GM19455 (cell line): ENCODE data around the gene TARBP1.

Experiments used
- ATAC-seq: cut with Tn5 transposase; IDR thresholded peaks from one replicate; pipeline ENCODE4 v1.9.1; 2021; ENCODE audit not compliant: unreplicated experiment

TARBP1 gene

DNA sequence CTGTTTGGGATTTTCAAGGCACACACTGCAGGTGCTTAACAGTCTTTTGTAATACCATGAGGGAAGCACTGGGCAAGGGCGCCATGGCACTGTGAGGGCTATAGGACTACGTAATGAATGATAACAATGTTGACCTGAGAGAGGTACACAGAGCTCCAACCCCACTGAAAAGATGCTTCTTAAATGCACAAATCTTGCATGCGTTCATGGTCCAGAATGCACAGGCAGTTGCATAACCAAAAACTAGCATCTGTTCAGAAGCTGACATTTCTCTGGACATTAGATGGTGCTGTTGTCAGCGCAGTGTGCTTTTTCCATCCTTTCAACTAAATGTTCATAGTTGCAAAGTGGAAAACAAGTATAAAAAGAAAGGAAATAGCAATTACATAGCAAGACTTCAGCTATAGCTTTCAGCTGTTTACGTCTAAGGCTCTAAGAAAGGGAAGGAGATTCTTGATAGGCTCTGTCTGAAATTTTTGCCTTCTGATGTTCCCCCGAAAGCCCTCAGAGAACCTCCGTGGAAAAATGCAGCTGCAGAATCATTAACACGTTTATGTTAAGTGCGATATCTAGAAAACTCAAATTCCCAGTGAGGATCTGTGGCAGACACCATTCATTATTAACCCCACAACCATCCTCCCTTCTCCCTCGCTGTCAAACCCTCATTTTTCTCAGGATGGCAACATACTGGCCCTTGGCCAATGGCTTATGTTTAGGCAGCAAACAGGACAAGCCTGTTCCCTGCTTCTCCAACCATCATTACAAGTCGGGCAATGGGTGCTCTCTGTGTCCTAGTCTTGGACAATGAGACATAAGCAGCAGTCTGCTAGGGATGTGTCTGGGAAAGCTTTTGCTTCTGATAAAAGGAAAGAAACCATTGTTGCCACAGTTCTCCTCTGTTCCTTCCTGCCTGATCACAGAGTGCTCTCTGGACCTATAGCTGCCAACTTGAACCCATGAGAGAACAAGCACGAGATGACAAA lies 8.2 kb upstream of the TARBP1 start:
- ATAC-seq, result no peak

DNA sequence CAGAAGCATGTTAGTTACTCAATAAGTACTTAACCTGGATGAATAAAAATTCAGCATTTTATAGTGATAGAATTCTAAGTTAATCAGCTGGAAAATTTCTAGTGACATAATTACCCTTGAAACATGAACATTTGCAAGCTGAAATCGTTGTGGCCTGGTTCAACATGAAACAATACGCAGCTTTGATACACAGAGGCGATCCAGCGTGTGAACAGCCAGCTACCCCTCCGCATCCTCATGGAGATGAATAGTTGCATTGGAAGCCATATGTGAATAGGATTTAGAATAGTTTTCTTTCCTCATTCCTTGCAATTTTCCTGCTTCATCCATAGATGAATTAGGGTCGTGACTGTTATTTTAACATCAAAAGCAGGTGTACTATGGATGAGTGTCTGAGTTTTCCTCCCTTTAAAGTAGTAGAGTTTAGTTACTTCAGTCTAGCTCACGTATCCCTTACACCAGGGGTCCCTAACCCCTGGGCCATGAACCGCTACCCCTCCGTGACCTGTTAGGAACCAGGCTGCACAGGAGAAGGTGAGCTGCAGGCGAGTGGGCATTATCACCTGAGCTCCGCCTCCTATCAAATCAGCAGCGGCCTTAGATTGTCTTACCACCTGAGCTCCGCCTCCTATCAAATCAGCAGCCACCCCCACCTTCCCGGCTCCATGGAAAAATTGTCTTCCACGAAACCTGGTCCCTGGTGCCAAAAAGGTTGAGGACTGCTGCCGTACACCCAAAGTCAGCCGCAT lies 6.2 kb upstream of the TARBP1 start:
- ATAC-seq, result no peak

DNA sequence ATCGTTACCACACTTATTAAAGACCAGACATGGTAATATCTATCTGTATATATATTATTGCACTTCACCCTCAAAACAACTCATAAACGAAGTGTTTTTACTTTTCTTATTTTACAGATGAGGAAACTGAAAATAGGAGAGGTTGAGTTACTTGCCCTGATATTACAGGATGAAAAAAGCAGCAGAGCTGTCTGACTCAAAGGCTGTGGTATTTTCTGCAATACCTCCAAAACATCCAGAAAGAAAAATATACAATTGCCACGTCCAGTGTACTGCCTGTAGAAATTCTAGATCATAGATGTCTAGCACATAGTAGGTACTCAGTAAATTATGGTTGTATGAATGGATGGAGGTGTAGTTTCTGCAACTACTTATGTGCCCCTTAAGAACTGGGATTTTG lies 5.2 kb upstream of the TARBP1 start:
- no peak for ATAC-seq

DNA sequence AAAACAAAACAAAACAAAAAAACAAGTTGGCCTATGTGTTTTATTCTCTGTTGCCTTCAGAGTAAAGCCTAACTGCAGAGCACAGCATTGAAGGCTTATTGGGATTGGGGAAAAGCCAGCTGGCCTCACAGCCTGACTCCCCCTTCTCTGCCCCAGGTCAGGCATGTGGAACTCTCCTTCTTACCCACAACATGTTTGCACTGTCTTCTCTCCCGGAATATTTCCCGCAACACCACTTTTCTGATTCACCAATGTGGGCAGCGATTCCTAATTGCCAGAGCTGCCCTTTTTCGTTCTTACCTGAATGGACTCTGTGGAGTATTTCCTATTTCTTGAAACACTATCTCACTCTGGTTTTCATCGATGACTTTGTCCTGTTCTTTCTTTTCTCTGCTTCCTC lies 2.8 kb upstream of the TARBP1 start:
- ATAC-seq, result no peak

DNA sequence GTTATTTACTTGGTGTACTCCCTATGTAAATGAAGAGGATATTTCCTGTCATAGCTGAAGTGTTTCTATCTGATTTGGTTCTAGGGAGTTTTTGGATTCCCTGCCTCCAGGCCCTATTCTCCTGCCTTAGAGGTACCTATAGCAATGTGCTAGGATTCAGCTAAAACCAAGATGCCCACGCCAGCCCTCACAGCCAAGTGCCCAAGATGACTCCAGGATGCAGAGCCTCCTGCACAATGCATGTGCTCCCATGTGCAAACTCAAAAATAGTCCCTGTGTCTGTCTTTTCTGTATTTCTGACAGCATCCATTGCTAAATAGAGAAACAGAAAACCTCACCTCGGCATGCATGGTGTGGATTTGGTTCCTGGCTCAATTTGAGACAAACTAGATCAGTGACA lies 887 bp upstream of the TARBP1 start:
- no peak for ATAC-seq

DNA sequence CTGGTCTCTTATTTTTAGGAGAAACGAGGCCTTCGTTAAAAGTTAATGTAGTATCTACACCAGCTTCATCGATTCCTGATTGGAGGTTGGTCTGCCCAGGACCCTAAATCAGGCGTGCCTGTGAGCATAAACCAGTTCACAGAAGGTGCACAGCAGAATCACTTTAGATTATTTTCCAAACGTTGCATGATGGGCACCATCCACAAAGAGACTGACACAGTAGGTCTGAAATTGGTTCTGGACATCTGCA lies 256 bp upstream of the TARBP1 start:
- ATAC-seq, result no peak

DNA sequence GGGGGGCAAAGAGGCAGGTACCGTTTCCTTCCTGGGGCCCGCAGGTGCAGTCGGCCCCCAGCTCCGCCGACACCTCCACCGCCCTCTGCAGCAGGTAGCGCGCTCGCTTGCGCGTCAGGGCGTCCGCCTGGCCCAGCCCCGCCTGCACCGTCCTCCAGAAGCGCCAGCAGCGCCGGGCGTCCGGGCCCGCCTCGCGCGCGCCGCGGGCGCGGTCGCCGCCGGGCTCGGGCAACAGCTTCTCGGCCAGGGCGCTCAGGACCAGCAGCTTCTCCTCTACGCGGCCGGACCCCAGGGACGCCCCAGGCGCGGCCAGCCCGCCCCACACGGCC lies 863 bp downstream of the TARBP1 start:
- ATAC-seq, result peak; percentile 77

DNA sequence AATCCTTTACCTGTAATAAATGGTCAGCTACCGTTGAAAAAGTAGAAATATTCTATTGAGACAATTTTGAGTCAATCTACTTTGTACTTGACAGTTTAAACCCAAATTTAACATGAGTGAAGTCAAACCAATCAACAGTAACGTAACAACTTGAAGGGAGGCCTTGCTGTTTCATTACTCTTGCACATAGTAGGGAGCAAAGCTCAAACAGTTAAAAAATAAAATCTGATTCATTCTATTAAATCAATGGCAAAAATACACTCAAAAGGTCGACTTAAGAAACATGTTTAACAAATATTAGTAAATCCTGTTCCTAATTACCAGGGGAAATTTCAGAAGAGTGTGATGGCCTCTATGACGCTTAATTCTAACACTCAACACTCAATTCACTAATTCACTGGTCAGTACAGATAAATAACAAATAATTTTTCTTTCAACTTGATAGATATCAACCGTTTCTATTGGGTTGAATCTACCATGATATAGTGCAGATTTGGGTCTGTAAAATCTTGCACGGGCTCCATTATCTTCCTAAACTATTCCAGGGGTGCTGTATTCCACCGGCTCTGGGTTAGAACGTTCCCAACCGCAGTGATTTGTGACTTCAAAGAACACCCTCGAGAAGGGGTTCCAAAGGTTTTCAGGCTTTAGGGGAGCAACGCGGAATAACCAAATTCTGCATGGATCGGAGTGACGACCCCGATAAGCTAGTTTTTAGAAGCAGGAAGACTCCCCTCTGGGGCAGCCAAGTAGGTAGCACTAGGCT lies 1.4 kb downstream of the TARBP1 start:
- ATAC-seq, result no peak

DNA sequence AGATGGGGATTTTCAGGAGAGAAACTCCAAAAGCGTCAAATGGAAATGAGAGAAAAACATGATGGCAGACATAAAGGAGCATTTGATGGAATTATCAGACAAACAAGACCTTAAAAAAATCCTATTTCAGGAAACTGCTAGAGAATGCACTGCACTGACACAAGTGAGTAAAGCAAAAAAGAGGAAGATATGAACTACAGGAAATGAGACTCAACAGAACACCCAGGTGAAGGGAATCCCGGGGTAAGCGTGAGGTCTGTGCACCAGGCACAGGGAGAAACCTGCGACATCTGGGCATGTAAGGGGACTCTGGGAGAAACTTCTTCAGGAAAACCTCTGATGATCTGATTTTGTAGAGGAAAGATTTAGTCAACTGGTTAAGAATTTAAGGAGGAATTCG lies 2.8 kb downstream of the TARBP1 start:
- no peak for ATAC-seq

DNA sequence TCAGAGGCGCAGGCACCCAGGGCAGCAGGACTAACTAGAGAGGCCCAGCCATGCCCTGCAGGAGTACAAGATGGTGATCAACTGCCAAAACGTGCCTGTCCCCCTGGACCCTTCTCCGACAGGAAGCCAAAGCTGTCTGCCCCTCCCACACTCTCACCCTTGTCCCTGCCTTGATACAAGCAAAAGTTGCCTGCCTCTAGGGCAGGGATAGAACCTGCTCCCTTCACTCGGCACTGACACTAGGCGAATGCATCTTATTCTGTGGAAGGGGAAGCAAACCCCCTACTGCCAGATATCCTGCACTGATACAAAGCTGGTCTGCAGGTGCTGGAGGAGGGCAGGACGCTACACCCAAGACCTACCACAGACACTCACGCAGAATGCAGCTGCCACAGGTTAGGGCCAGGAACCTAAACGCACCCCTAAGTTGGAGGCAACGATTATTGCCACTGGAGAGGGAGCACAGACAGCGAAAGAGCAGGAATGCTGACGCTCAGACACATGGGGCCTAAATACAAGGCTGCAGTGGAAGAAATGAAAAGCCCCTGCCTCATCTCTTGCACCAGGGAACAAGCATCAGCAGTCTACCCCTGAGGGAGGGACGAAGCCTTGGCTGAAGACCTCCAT lies 3.7 kb downstream of the TARBP1 start:
- no peak for ATAC-seq

DNA sequence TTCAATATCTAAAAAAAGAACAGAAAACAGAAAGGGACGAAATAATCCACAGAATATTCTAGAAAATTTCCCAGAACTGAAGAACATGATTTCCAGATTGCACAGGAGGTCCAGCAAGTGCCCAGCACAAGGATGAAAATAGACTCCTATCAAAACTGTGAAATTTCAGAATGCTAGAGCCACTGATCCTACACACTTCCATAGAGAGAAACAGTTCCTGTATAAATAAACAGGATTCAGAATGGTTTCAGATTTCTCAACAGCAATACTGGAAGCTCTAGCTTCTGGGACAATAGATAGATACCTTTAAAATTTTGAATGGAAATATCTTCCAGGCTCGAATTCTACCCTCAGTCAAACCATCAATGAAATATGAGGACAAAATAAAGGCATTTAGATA lies 4.6 kb downstream of the TARBP1 start:
- no peak for ATAC-seq

DNA sequence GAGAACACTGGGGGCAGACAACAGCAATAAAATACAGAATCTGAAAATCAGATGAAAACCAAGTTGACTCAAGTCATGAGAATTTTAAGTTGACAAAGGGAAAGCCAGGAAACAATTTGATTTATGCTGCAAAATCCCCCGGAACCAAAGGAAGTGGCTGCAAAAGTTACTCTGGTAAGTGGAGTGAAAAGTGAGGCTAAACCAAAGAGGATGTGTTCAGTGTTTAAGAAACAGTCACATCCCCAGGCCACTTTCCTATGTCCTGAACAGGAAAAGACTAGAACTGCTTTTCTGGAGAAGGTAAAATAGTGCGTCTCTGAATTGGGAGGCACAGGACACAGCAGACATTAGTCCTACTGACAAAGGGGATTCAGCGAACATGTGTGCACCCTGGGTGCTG lies 5.9 kb downstream of the TARBP1 start:
- ATAC-seq, result no peak

DNA sequence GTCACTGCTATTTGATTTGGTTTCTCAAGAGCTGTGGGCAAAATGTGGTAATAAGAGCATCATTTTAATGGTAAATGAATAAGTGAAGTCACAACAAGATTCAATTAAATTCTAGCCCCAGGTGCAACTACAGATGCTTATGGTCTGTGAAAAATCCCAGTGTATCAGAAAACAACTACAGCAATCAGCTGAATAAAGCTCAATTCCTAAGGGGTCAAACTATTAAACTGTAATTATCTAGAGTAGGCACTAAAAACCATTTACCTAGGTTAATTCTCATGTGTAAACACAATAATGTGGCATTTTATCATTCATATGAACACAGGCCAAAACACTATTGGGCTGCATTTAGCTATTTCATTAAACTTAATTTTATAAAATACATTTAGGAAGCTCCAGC lies 9.6 kb downstream of the TARBP1 start:
- no peak for ATAC-seq

DNA sequence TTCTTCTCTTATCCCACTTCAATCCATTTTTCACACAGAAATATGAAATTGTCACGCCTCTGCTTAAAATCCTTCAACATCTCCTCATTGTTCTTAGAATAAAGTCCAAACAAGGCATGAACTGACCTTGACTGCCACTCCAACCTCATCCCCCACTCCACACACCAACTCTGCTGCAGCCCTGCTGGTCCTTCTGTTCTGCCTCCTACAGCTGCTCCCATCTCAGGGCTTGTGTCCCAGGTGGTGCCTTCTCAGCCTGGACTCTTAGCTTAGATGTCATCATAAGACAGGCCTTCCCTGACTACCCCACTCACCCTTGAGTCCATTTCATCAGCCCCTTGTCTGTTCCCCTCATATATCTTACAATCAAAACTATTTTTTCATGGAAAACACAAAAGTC lies 10.4 kb downstream of the TARBP1 start:
- no peak for ATAC-seq

DNA sequence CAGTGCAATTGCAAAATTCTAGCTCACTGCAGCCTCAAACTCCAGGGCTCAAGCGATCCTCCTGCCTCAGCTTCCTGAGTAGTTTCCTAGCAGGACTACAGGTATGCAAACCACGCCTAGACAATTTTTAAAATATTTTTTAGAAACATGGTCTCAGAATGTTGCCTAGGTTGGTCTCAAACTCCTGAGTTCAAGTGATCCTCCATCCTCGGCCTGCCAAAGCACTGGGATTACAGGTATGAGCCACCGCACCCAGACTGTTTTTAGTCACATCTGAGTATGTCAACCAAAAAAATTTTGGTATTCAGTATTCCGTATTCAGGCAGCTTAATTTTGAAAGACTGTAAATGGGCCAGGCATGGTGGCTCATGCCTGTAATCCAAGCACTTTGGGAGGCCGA lies 11.2 kb downstream of the TARBP1 start:
- no peak for ATAC-seq

DNA sequence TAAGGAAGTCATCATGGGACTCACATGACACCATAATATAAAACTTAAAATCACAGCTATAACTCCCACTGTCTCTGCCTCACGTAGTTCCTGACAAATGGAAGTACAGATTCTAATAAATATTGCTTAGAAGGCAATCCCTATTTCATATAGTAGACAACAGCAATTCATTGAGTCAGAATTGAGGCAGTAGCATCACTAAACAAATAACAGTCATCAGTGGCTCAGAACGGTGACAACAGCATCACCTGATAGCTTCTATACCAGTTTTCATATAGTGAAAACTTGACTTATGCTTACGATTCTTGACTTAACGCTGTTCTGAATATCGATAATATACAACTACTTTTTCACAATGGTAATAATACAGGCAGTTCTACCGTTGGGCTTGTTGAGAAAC lies 12.0 kb downstream of the TARBP1 start:
- no peak for ATAC-seq

DNA sequence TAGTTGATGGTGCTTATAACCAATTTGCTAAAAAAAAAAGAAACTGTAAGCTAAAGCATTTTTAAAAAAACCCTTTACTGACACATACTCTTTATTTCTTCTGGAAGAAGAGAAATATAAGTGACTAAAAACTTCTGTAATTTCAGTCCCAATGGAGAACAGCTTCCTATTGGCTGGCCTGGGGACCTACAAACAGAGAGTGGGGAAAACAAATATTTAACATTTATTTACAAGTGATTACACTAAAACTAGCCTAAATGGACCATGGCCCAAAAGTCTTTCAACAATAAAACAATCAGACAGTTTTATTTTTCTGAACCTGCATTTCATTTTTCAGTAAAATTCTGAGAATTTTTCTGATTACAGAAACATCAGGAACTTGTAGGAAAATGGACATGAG lies 15.2 kb downstream of the TARBP1 start:
- ATAC-seq, result no peak

DNA sequence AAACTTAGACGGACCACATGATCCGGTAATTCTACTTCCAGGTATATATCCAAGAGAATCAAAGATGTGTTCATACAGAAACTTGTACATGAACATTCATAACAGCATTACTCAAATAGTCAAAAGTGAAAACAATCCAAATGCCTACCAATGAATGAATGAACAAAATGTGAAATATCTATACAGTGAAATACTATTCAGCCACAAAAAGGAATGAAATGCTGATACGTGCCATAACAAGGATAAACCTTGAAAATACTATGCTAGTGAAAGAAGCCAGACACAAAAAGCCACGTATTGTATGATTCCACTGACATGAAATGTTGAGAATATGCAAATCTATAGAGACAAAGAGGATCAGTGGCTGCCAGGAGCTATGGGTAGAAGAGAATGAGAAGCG lies 18.3 kb downstream of the TARBP1 start:
- ATAC-seq, result no peak

DNA sequence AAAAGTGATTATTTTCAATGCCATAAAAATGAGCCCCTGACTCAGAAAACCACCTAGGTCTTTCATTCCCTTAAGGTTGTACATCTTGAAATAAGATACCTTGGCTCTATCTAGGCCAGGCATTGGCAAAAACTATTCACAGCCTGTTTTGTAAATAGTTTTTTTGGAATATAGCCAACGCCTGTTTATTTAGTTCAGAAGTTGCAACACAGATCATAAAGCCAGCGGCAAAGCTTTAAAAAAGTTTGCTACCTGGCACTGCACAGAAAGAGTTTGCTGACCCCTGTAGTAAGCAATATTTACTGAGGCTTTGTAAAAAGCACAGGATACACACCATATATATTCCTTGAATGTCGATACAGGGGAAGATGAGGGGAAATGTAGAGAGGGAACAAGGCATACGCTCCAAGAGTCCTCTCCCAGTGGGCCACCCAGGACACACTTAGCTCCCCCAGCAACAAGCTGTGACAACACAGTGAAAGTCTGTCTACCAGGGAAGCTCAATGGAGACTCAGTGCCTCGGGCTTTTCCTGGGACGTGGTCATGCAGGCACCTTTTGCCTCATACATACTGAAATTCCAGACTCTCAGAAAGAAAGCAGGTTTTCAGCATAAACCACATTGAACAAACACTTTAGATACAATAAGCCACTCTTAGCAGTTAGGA lies 20.5 kb downstream of the TARBP1 start:
- ATAC-seq, result no peak

DNA sequence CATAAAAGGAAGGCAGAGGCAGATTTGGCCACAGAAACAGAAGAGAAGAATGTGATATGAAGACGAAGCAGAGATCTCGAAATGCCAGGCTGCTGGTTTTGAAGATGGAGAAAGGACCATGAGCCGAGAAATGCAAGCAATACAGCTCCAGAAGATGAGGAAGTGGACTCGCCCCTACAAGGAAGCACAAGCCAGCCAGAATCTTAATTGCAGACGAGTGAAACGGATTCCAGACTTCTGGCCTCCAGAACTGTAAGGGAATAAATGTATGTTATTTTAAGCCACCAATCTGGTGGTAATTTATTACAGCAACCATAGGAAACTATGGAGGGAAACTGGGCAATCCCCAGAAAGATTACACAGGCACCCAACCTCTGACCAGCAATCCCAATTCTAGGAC lies 24.1 kb downstream of the TARBP1 start:
- ATAC-seq, result no peak

DNA sequence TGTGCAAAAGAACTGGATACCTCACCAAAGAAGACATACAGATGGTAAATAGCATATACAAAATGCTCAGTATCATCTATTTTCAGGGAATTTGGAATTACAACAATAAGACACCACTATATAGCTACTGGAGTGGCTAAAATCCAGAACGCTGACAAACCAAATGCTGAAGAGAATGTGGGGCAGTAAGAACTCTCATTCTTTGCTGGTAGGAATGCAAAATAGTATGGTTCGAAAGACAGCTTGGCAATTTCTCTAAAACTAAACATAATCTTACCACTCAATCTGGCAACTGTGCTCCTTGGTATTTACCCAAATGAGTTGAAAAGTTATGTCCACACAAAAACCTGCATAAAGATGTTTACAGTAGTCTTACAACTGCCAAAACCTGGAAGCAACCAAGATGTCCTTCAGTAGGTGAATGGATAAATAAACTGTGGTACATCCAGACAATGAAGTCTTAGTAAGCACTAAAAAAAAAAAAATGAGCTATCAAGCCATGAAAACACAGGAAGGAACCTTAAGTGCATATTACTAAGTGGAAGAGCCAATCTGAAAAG lies 26.5 kb downstream of the TARBP1 start:
- no peak for ATAC-seq
